H1 (cell line): ENCODE data around the gene WDR74. TPM values are rescaled to one million over a fixed set of nuclear protein-coding genes. Genes with fewer than 3 reads are reported as not detected.

ENCODE experiments used
- CTCF ChIA-PET: fragments of 300-600 bp; sonication (Branson Sonifier 250); formaldehyde crosslinking; loops from one replicate; lab custom pipeline; 2021; ENCODE audit not compliant: partially characterized antibody; lab: Charles Lee
- POLR2A ChIA-PET: fragments of 300-600 bp; sonication (Branson Sonifier 250); formaldehyde crosslinking; loops from one replicate; lab custom pipeline; 2021; ENCODE audit warnings: inconsistent platforms; ENCODE audit not compliant: partially characterized antibody; lab: Charles Lee
- DNase-seq, 2 experiments: peaks; one replicate each; pipeline versions ENCODE4 v3.0.0 to v3.0.0-alpha.2; 2010 to 2022; ENCODE audit warnings: low spot score in 2 of 2, low read depth in 1 of 2, mixed read lengths in 1 of 2
- FAIRE-seq: peaks from 2 replicates; lab custom pipeline; 2011; peaks lifted over from hg19 to GRCh38; lab: Jason Lieb, UNC
- H2AFZ ChIP-seq: 2 replicates; pipeline ENCODE4 v1.8.1; 2012; ENCODE audit warnings: low read length, inconsistent platforms
- H2AK5ac ChIP-seq: 2 replicates; pipeline ENCODE4 v1.6.1; 2013; ENCODE audit warnings: low read depth, low read length
- H2BK120ac ChIP-seq: replicated peaks from 2 replicates; pipeline ENCODE3; 2013; ENCODE audit warnings: low read depth, low read length, inconsistent platforms
- H2BK12ac ChIP-seq: 2 replicates; pipeline ENCODE4 v1.6.1; 2013; ENCODE audit warnings: low read depth, low read length
- H2BK15ac ChIP-seq: 2 replicates; pipeline ENCODE4 v1.6.1; 2013; ENCODE audit warnings: low read length
- H2BK20ac ChIP-seq: 2 replicates; pipeline ENCODE4 v1.6.1; 2013; ENCODE audit warnings: low read length
- H2BK5ac ChIP-seq: 2 replicates; pipeline ENCODE4 v1.6.1; 2013; ENCODE audit warnings: low read depth, low read length
- H3K14ac ChIP-seq: 2 replicates; pipeline ENCODE4 v1.6.1; 2013; ENCODE audit warnings: inconsistent platforms; ENCODE audit not compliant: insufficient read length
- H3K18ac ChIP-seq: 2 replicates; pipeline ENCODE4 v1.6.1; 2013; ENCODE audit warnings: low read length; ENCODE audit errors: extremely low read depth
- H3K23ac ChIP-seq: 2 replicates; pipeline ENCODE4 v1.6.1; 2013; ENCODE audit warnings: inconsistent platforms; ENCODE audit not compliant: insufficient read length
- H3K23me2 ChIP-seq: 2 replicates; pipeline ENCODE4 v1.6.1; 2013; ENCODE audit warnings: low read depth, low read length
- H3K27ac ChIP-seq: 2 replicates; pipeline ENCODE4 v1.6.1; 2011; ENCODE audit warnings: low read depth, low read length, inconsistent platforms
- H3K27me3 ChIP-seq, 4 experiments: replicated peaks in 1 of 4; 1 replicate in 1 of 4; 2 replicates in 3 of 4; pipeline versions ENCODE4 v1.6.1 to v1.8.1; 2011 to 2013; ENCODE audit warnings: low read length in 3 of 4, mild to moderate bottlenecking in 3 of 4, inconsistent platforms in 2 of 4, mixed read lengths in 2 of 4, moderate library complexity in 1 of 4; ENCODE audit not compliant: control insufficient read depth in 3 of 4, insufficient read depth in 3 of 4; ENCODE audit errors: extremely low read depth in 1 of 4
- H3K36me3 ChIP-seq, 4 experiments: 2 replicates each; pipeline versions ENCODE4 v1.6.1 to v1.8.1; 2011 to 2013; ENCODE audit warnings: mild to moderate bottlenecking in 4 of 4, low read length in 3 of 4, moderate library complexity in 2 of 4, control low read depth in 1 of 4, inconsistent platforms in 1 of 4; ENCODE audit not compliant: insufficient read depth in 4 of 4, control insufficient read depth in 2 of 4
- H3K4ac ChIP-seq: replicated peaks from 2 replicates; pipeline ENCODE3; 2013; ENCODE audit warnings: low read length, low read depth, mixed read lengths, inconsistent platforms; ENCODE audit not compliant: insufficient read length
- H3K4me1 ChIP-seq, 4 experiments: replicated peaks in 1 of 4; 1 replicate in 1 of 4; 2 replicates in 3 of 4; pipeline versions ENCODE4 v1.6.1 to v1.8.1; 2011 to 2013; ENCODE audit warnings: low read length in 3 of 4, inconsistent platforms in 2 of 4, mixed read lengths in 1 of 4; ENCODE audit not compliant: insufficient read depth in 4 of 4, control insufficient read depth in 3 of 4
- H3K4me2 ChIP-seq, 2 experiments: 2 replicates each; pipeline versions ENCODE4 v1.6.1 to v1.8.1; 2011 to 2013; ENCODE audit warnings: low read depth in 2 of 2, low read length in 2 of 2, control low read depth in 1 of 2, inconsistent platforms in 1 of 2, mild to moderate bottlenecking in 1 of 2; ENCODE audit not compliant: insufficient read depth in 1 of 2
- H3K4me3 ChIP-seq, 4 experiments: fragments of 200-600, 300-600 bp in 1 of 4; sonication (generic), shearing (Covaris generic), sonication (Bioruptor Twin) in 1 of 4; 2 replicates each; pipeline versions ENCODE4 v1.5.1 to v1.8.1; 2011 to 2016; ENCODE audit warnings: low read length in 4 of 4, low read depth in 3 of 4, control low read depth in 2 of 4, inconsistent platforms in 2 of 4, mild to moderate bottlenecking in 2 of 4, mixed read lengths in 1 of 4, moderate library complexity in 1 of 4; ENCODE audit not compliant: insufficient read depth in 2 of 4; ENCODE audit errors: extremely low read depth in 1 of 4
- H3K56ac ChIP-seq: replicated peaks from 2 replicates; pipeline ENCODE3; 2013; ENCODE audit warnings: low read depth, mild to moderate bottlenecking, mixed read lengths, low read length, inconsistent platforms; ENCODE audit not compliant: insufficient read length
- H3K79me1 ChIP-seq: 2 replicates; pipeline ENCODE4 v1.6.1; 2013; ENCODE audit warnings: low read depth, low read length, control low read depth
- H3K79me2 ChIP-seq, 2 experiments: 2 replicates each; pipeline versions ENCODE4 v1.6.1 to v1.8.1; 2012 to 2013; ENCODE audit warnings: low read length in 2 of 2, mild to moderate bottlenecking in 2 of 2, inconsistent platforms in 1 of 2; ENCODE audit not compliant: insufficient read depth in 2 of 2, control insufficient read depth in 1 of 2
- H3K9ac ChIP-seq, 4 experiments: replicated peaks in 1 of 4; 1 replicate in 1 of 4; 2 replicates in 3 of 4; pipeline versions ENCODE4 v1.6.1 to v1.8.1; 2011 to 2013; ENCODE audit warnings: low read depth in 3 of 4, low read length in 3 of 4, control low read depth in 2 of 4, mild to moderate bottlenecking in 2 of 4, moderate library complexity in 2 of 4, inconsistent platforms in 1 of 4; ENCODE audit errors: extremely low read depth in 1 of 4
- H3K9me3 ChIP-seq, 2 experiments: 2 replicates each; pipeline versions ENCODE4 v1.6.1 to v1.8.1; 2012 to 2013; ENCODE audit warnings: mild to moderate bottlenecking in 2 of 2, moderate library complexity in 2 of 2, control low read depth in 1 of 2, inconsistent platforms in 1 of 2, low read depth in 1 of 2, low read length in 1 of 2, mixed read lengths in 1 of 2; ENCODE audit not compliant: insufficient read depth in 2 of 2
- H4K20me1 ChIP-seq, 2 experiments: replicated peaks in 1 of 2; 2 replicates each; pipeline versions ENCODE3 to v1.8.1; 2011 to 2013; ENCODE audit warnings: inconsistent platforms in 2 of 2, low read length in 2 of 2, mild to moderate bottlenecking in 1 of 2; ENCODE audit not compliant: insufficient read depth in 2 of 2, control insufficient read depth in 1 of 2
- H4K5ac ChIP-seq: 2 replicates; pipeline ENCODE4 v1.6.1; 2013; ENCODE audit warnings: low read length, low read depth, mixed read lengths, inconsistent platforms; ENCODE audit not compliant: insufficient read length
- H4K8ac ChIP-seq: 2 replicates; pipeline ENCODE4 v1.8.0; 2013; ENCODE audit warnings: mild to moderate bottlenecking, moderate library complexity, low read length, inconsistent platforms; ENCODE audit not compliant: insufficient read depth; ENCODE audit errors: extremely low read depth
- H4K91ac ChIP-seq: replicated peaks from 2 replicates; pipeline ENCODE3; 2013; ENCODE audit warnings: low read length, mixed read lengths, inconsistent platforms; ENCODE audit not compliant: insufficient read length
- CREB1 ChIP-seq: IDR thresholded peaks from 2 replicates; pipeline ENCODE4 v1.6.1; 2012; ENCODE audit warnings: inconsistent platforms
- HDAC2 ChIP-seq, 2 experiments: fragments of 300-600 bp in 1 of 2; sonication (generic) in 1 of 2; IDR thresholded peaks; 2 replicates each; pipeline ENCODE4 v1.6.1; 2011 to 2012; ENCODE audit warnings: low read depth in 2 of 2, low read length in 2 of 2, mild to moderate bottlenecking in 2 of 2, moderate library complexity in 2 of 2, borderline replicate concordance in 1 of 2, inconsistent platforms in 1 of 2
- POLR2A ChIP-seq, 2 experiments: IDR thresholded peaks; 1 replicate in 1 of 2; 2 replicates in 1 of 2; pipeline ENCODE4 v1.6.1; 2011; ENCODE audit warnings: low read depth in 2 of 2, low read length in 2 of 2, mild to moderate bottlenecking in 2 of 2; ENCODE audit errors: control extremely low read depth in 1 of 2
- POLR2AphosphoS5 ChIP-seq: IDR thresholded peaks from 2 replicates; pipeline ENCODE4 v1.6.1; 2011; ENCODE audit warnings: low read depth, low read length
- TCF12 ChIP-seq: IDR thresholded peaks from 2 replicates; pipeline ENCODE4 v1.6.1; 2011; ENCODE audit warnings: low read depth, mild to moderate bottlenecking, low read length
- WGBS, 2 experiments: shearing (Covaris generic) in 1 of 2; methylation state at CpG; one replicate each; pipeline versions ENCODE4 v1.1.6 to v1.1.7; 2013 to 2015; ENCODE audit warnings: low lambda C conversion rate in 2 of 2, mixed read lengths in 2 of 2, inconsistent platforms in 1 of 2, low coverage in 1 of 2, missing lambda C conversion rate in 1 of 2; ENCODE audit not compliant: insufficient replicate concordance in 2 of 2, insufficient coverage in 1 of 2, insufficient read length in 1 of 2; ENCODE audit errors: extremely low coverage in 1 of 2, missing lambda C conversion rate in 1 of 2; 5-methylcytosine and 5-hydroxymethylcytosine counted together
- polyA plus RNA-seq, 7 experiments: library from polyadenylated mRNA; depleted of rRNA in 3 of 7; stranded (reverse) in 5 of 7; unstranded in 2 of 7; fragments of >200 nt in 5 of 7; fragments of 200-250 nt in 2 of 7; gene quantifications; 1 replicate in 5 of 7; 2 replicates in 1 of 7; 4 replicates in 1 of 7; pipeline versions ENCODE4 v1.2.1 to v1.2.3, GENCODE V29; 2011 to 2013; ENCODE audit warnings: missing spikeins in 2 of 7, mixed read lengths in 2 of 7
- total RNA-seq: library from RNA; stranded (reverse); fragmentation: NEBNext Ultra II Directional; extraction: Animal tissue kit (Norgen Biotek cat#: 25700); gene quantifications from 2 replicates; pipeline ENCODE4 v1.2.1, GENCODE V29; 2021

Gene WDR74
- total and polyA plus RNA-seq, 2 of the 8 experiments (the other 6 are each of a cell fraction or from before 2014, with no cell fraction given), result 93.6 to 97.0 TPM

DNA sequence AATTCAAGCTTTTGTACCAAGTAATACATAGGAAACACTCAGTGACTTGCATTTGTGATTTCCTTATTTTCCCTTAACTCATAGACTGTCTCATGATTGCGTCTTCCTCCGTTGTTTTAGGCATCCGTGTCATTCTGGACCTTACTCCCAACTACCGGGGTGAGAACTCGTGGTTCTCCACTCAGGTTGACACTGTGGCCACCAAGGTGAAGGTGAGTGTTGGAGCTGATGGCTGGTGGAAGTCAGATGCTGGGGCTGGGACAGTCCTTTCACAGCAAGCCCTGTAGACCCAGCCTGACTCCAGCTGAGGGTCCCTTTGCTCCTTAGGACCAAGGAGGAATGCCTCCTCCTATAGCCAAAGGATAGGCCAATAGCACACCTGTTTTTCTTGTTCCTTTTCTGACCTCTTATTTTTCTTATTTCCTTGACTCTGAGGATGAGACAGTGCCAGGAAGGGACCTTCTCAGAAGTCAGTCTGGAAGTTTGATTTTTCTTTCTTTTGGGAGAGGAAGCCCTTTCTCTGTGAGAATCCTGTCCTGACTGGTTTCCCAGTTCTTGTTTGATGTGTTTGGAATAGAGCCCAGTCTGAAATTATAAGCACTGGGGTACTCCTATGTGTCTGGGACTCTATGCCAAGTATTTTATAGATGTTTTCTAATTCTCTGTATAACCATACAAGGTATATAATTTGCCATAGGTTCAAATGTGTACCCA, 43.6 kb upstream of the WDR74 start:
- FAIRE-seq, result no peak
- POLR2A ChIA-PET, result interaction anchor here (0.6 to 57.8 kb wide), 23 partner anchors 5 to 778 kb away, joined by 3 to 2104 read pairs (median 5); partner anchors contain the start of genes CHRM1, HNRNPUL2, NXF1 and SLC22A8
- peaks cover 9 to 27% of the 10 kb centered on the region in 2 experiments for H4K20me1 ChIP-seq

More for the DNA sequence above, 43.6 kb upstream of the WDR74 start:
- H3K79me2 ChIP-seq, result peaks cover 0 to 62% of the 10 kb centered on the region in 2 experiments
- H3K79me1 ChIP-seq, result peaks cover 6% of the 10 kb centered on the region; the same call in 1 of the 2 replicates
- H3K4me1 ChIP-seq, result peaks cover 0 to 30% (median 12%) of the 10 kb centered on the region in 4 experiments; a peak in 5 of 7 replicates
- no peak for DNase-seq
- H3K18ac ChIP-seq, result no peak overlapping the region
- H2BK5ac ChIP-seq, result peak overlapping the region; percentile 100; the same call in 1 of the 2 replicates
- H2BK20ac ChIP-seq, result no peak overlapping the region
- CTCF ChIA-PET, result interaction anchor here (0.6 to 3.9 kb wide), 8 partner anchors 23 to 189 kb away, joined by 3 to 21 read pairs (median 6); partner anchors contain the start of gene STX5
- peak overlapping the region; percentile 34 for H4K91ac ChIP-seq
- H2AFZ ChIP-seq, result no peak overlapping the region
- H3K9ac ChIP-seq, result peak overlapping the region in 3 of 4 experiments; percentile 46 to 66 (median 56); a peak in 4 of 7 replicates
- no peak overlapping the region for H3K23ac ChIP-seq
- WGBS, 2 experiments, result 92% methylated on average over 5 of the region's 5 CpGs; no CpG with 5 or more reads in 1 of the 2 experiments
- H3K4me3 ChIP-seq, result peak overlapping the region in 3 of 4 experiments; percentile 67 to 95 (median 81); a peak in 5 of 8 replicates
- no peak overlapping the region for H2BK120ac ChIP-seq
- peak overlapping the region; percentile 13 for H4K5ac ChIP-seq
- H3K27me3 ChIP-seq, result no peaks in the 10 kb centered on the region
- no peak overlapping the region for H3K14ac ChIP-seq
- H2BK15ac ChIP-seq, result no peak overlapping the region
- peak overlapping the region; percentile 85; the same call in 1 of the 2 replicates for H2AK5ac ChIP-seq
- no peak for TF ChIP-seq HDAC2 (IDR thresholded peaks at IDR 0.05; ENCODE audit: borderline replicate concordance in 1 of 2, low read depth in 2 of 2, low read length in 2 of 2)
- TF ChIP-seq POLR2A (IDR thresholded peaks at IDR 0.05; ENCODE audit: control extremely low read depth in 1 of 2, low read depth in 2 of 2, low read length in 2 of 2), result peak in 1 of 2 experiments; percentile 50; a peak in 1 of 3 replicates
- peak; percentile 78 for TF ChIP-seq POLR2AphosphoS5
- no peak for TF ChIP-seq CREB1
- TF ChIP-seq TCF12, result no peak
- peak overlapping the region; percentile 59 to 85 for H3K4me2 ChIP-seq
- no peaks in the 10 kb centered on the region for H3K9me3 ChIP-seq
- no peak overlapping the region for H3K4ac ChIP-seq
- no peak overlapping the region for H3K56ac ChIP-seq
- peaks cover 5% of the 10 kb centered on the region; the same call in 1 of the 2 replicates for H3K23me2 ChIP-seq
- H4K8ac ChIP-seq, result no peak overlapping the region
- 0 out of 2 replicates have a peak overlapping the region, but pooled peaks have one; percentile 42 for H3K27ac ChIP-seq
- peak overlapping the region; percentile 75; the same call in 1 of the 2 replicates for H2BK12ac ChIP-seq
- H3K36me3 ChIP-seq, result peaks cover 47 to 74% (median 60%) of the 10 kb centered on the region in 4 experiments
